ENCODE results near the gene MTHFSD.

GRCh38 chr16:86521236-86522197, 33.5 kb downstream of the MTHFSD start:
- TF ChIP-seq MTA3 (IDR thresholded peaks at IDR 0.05; ENCODE audit: borderline replicate concordance, low read length) (no peak), CTCF (IDR thresholded peaks at IDR 0.05 in 2 of 3, conservative IDR thresholded peaks at IDR 0.05 in 1 of 3; ENCODE audit: control insufficient read depth in 2 of 3, extremely low read depth in 1 of 3, insufficient read depth in 1 of 3, low read depth in 3 of 3, low read length in 3 of 3) (no peak), SUZ12 (IDR thresholded peaks at IDR 0.05; ENCODE audit: unreplicated experiment) (no peak)

Measured in GM12878 (cell line).